ENCODE measurements around the gene GRAMD1B. TPM values are rescaled to one million over a fixed set of nuclear protein-coding genes. Genes with fewer than 3 reads are reported as not detected.

The GRAMD1B gene
- total and polyA plus RNA-seq, 4 donors = 0.29 to 2.6 (median 1.3) TPM

DNA sequence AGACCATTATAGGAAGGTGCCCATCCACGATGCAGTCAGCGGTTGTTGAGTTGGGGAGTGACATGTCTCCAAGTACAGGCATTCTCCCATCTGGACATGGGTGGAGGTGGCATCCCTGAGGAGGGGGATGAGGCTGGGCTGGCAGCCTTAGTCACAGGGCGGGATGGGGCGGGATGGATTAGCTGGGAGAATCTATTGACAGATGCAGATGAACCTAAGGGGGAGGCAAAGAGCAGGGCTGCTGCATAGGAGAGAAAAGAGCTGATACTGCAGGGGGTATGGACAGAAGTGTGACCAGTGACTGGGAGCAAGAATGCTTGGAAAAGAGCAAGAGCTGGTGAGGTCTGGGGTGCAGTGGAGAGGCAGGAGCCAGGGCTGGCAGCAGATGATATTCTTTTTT, 181.6 kb downstream of the GRAMD1B start (continued):
- TF ChIP-seq, protein P1, sequence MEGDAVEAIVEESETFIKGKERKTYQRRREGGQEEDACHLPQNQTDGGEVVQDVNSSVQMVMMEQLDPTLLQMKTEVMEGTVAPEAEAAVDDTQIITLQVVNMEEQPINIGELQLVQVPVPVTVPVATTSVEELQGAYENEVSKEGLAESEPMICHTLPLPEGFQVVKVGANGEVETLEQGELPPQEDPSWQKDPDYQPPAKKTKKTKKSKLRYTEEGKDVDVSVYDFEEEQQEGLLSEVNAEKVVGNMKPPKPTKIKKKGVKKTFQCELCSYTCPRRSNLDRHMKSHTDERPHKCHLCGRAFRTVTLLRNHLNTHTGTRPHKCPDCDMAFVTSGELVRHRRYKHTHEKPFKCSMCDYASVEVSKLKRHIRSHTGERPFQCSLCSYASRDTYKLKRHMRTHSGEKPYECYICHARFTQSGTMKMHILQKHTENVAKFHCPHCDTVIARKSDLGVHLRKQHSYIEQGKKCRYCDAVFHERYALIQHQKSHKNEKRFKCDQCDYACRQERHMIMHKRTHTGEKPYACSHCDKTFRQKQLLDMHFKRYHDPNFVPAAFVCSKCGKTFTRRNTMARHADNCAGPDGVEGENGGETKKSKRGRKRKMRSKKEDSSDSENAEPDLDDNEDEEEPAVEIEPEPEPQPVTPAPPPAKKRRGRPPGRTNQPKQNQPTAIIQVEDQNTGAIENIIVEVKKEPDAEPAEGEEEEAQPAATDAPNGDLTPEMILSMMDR (IDR thresholded peaks at IDR 0.05; ENCODE audit: low read depth, low read length, missing input control) = no peak
- TF ChIP-seq, protein P2, sequence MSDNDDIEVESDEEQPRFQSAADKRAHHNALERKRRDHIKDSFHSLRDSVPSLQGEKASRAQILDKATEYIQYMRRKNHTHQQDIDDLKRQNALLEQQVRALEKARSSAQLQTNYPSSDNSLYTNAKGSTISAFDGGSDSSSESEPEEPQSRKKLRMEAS (IDR thresholded peaks at IDR 0.05) = no peak
- TF ChIP-seq HNF4A (conservative IDR thresholded peaks at IDR 0.05) = no peak
- TF ChIP-seq, protein P3, sequence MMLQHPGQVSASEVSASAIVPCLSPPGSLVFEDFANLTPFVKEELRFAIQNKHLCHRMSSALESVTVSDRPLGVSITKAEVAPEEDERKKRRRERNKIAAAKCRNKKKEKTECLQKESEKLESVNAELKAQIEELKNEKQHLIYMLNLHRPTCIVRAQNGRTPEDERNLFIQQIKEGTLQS (IDR thresholded peaks at IDR 0.05) = no peak

DNA sequence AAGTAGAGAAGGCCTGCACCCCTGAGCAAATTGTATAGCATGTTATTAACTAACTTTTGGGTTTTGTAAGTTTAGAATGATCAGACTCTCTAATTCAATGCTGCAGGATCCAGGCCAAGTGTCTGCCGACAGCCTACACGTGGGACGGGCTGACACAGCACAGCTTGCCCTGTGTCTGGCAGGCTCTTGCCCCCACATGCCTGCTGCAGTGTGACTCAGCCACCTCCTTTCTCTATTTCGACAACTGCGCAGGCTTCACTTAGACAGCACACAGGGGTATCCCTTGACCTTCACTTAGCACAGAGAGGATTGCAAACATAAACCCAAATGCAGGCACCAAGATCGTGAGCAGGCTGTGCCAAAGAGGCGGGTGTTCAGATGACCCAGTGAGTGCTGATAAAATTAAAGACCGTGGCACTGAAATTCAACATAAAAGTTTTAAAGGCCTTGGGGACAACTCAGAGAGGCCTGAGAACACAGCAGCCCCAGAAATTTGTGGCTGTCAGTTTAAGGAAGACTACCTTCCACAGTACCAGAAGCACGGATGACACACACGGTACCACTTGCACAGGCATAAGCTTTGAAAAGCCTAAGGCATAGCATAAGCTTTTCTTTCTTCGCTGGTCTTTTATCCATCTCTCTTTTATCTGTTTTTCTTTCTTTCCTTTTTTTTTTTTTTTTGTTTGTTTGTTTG, 186.6 kb downstream of the GRAMD1B start:
- Histone ChIP-seq H3K4me3 (ENCODE audit: low read depth in 1 of 3, low read length in 3 of 3) (no peak overlapping the region), H3K9me3 (ENCODE audit: control insufficient read depth in 4 of 4, low read length in 3 of 4) (peaks cover 0 to 2% (median 0%) of the 10 kb centered on the region in 4 donors), H3K4me1 (ENCODE audit: control insufficient read depth in 4 of 4, insufficient read depth in 4 of 4, low read length in 3 of 4) (no peaks in the 10 kb centered on the region), H3K27me3 (ENCODE audit: control insufficient read depth in 4 of 4, insufficient read depth in 4 of 4, low read length in 3 of 4) (no peaks in the 10 kb centered on the region), H3K9ac (ENCODE audit: low read depth in 1 of 2, low read length in 2 of 2) (no peak overlapping the region), H3K27ac (ENCODE audit: low read depth in 1 of 2, low read length in 2 of 2) (no peak overlapping the region), H3K36me3 (ENCODE audit: control insufficient read depth in 4 of 4, insufficient read depth in 3 of 4, low read depth in 1 of 4, low read length in 3 of 4) (no peaks in the 10 kb centered on the region)
- DNase-seq (ENCODE audit: low spot score) = no peak
- 88% methylated on average over 11 of the region's 11 CpGs for WGBS
- TF ChIP-seq RXRA (IDR thresholded peaks at IDR 0.05) (no peak), TAF1 (conservative IDR thresholded peaks at IDR 0.05) (no peak), JUND (IDR thresholded peaks at IDR 0.05) (no peak), YY1 (IDR thresholded peaks at IDR 0.05) (no peak), GABPA (IDR thresholded peaks at IDR 0.05 in 1 of 2, conservative IDR thresholded peaks at IDR 0.05 in 1 of 2) (no peak), SP1 (IDR thresholded peaks at IDR 0.05) (no peak), NR2F2 (IDR thresholded peaks at IDR 0.05) (no peak), RAD21 (IDR thresholded peaks at IDR 0.05) (no peak), FOXA2 (IDR thresholded peaks at IDR 0.05) (no peak), HNF4G (IDR thresholded peaks at IDR 0.05) (no peak), HNF4A (conservative IDR thresholded peaks at IDR 0.05) (no peak)
- TF ChIP-seq, protein P1 (IDR thresholded peaks at IDR 0.05; ENCODE audit: low read depth, low read length, missing input control) = no peak
- TF ChIP-seq, protein P3 (IDR thresholded peaks at IDR 0.05) = no peak
- TF ChIP-seq, protein P4, sequence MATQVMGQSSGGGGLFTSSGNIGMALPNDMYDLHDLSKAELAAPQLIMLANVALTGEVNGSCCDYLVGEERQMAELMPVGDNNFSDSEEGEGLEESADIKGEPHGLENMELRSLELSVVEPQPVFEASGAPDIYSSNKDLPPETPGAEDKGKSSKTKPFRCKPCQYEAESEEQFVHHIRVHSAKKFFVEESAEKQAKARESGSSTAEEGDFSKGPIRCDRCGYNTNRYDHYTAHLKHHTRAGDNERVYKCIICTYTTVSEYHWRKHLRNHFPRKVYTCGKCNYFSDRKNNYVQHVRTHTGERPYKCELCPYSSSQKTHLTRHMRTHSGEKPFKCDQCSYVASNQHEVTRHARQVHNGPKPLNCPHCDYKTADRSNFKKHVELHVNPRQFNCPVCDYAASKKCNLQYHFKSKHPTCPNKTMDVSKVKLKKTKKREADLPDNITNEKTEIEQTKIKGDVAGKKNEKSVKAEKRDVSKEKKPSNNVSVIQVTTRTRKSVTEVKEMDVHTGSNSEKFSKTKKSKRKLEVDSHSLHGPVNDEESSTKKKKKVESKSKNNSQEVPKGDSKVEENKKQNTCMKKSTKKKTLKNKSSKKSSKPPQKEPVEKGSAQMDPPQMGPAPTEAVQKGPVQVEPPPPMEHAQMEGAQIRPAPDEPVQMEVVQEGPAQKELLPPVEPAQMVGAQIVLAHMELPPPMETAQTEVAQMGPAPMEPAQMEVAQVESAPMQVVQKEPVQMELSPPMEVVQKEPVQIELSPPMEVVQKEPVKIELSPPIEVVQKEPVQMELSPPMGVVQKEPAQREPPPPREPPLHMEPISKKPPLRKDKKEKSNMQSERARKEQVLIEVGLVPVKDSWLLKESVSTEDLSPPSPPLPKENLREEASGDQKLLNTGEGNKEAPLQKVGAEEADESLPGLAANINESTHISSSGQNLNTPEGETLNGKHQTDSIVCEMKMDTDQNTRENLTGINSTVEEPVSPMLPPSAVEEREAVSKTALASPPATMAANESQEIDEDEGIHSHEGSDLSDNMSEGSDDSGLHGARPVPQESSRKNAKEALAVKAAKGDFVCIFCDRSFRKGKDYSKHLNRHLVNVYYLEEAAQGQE (IDR thresholded peaks at IDR 0.05) = no peak
- TF ChIP-seq, protein P5, sequence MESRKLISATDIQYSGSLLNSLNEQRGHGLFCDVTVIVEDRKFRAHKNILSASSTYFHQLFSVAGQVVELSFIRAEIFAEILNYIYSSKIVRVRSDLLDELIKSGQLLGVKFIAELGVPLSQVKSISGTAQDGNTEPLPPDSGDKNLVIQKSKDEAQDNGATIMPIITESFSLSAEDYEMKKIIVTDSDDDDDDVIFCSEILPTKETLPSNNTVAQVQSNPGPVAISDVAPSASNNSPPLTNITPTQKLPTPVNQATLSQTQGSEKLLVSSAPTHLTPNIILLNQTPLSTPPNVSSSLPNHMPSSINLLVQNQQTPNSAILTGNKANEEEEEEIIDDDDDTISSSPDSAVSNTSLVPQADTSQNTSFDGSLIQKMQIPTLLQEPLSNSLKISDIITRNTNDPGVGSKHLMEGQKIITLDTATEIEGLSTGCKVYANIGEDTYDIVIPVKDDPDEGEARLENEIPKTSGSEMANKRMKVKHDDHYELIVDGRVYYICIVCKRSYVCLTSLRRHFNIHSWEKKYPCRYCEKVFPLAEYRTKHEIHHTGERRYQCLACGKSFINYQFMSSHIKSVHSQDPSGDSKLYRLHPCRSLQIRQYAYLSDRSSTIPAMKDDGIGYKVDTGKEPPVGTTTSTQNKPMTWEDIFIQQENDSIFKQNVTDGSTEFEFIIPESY (IDR thresholded peaks at IDR 0.05) = no peak

Measured in liver (tissue), 9 donors.